Measurements from ENCODE around the gene UBAC2.
"Not testable (repeated sequence)": the region's sequence is repeated elsewhere in the genome, so short reads cannot be mapped to it uniquely, and the experiment has no call there.

UBAC2 gene

GRCh38 chr13:99380921-99381645 is 180.4 kb downstream of the UBAC2 start:
- no peak for DNase-seq (ENCODE audit: low read depth)

- DNase-seq (ENCODE audit: low read depth), result no peak
Measured at GRCh38 chr13:99381766-99382165, 181.1 kb downstream of the UBAC2 start.

- no peak for DNase-seq (ENCODE audit: low read depth)
Measured at GRCh38 chr13:99382428-99383133, 181.9 kb downstream of the UBAC2 start.

- DNase-seq (ENCODE audit: low read depth), result no peak
Measured at GRCh38 chr13:99383511-99383921, 182.9 kb downstream of the UBAC2 start.

GRCh38 chr13:99383946-99384345 is 183.3 kb downstream of the UBAC2 start:
- DNase-seq (ENCODE audit: low read depth), result no peak

GRCh38 chr13:99384468-99384867 is 183.8 kb downstream of the UBAC2 start:
- no peak for DNase-seq (ENCODE audit: low read depth)

- DNase-seq (ENCODE audit: low read depth), result no peak
Measured at GRCh38 chr13:99385161-99385560, 184.5 kb downstream of the UBAC2 start.

GRCh38 chr13:99385940-99386339 is 185.3 kb downstream of the UBAC2 start:
- no peak for DNase-seq (ENCODE audit: low read depth)

GRCh38 chr13:99386495-99386894 is 185.8 kb downstream of the UBAC2 start:
- DNase-seq (ENCODE audit: low read depth), result no peak

- DNase-seq (ENCODE audit: low read depth), result peak; percentile 49
Measured at GRCh38 chr13:99386911-99387788, 186.5 kb downstream of the UBAC2 start.

- no peak for DNase-seq (ENCODE audit: low read depth)
Measured at GRCh38 chr13:99388334-99388923, 187.8 kb downstream of the UBAC2 start.

GRCh38 chr13:99389094-99389493 is 188.4 kb downstream of the UBAC2 start:
- DNase-seq (ENCODE audit: low read depth), result not testable (repeated sequence)

- no peak for DNase-seq (ENCODE audit: low read depth)
Measured at GRCh38 chr13:99389520-99390304, 189.1 kb downstream of the UBAC2 start.

GRCh38 chr13:99390601-99391000 is 189.9 kb downstream of the UBAC2 start:
- no peak for DNase-seq (ENCODE audit: low read depth)

- DNase-seq (ENCODE audit: low read depth), result no peak
Measured at GRCh38 chr13:99391781-99392469, 191.3 kb downstream of the UBAC2 start.

GRCh38 chr13:99392470-99393135 is 191.9 kb downstream of the UBAC2 start:
- no peak for DNase-seq (ENCODE audit: low read depth)

- DNase-seq (ENCODE audit: low read depth), result not testable (repeated sequence)
Measured at GRCh38 chr13:99393391-99393790, 192.7 kb downstream of the UBAC2 start.

GRCh38 chr13:99393791-99394735 is 193.4 kb downstream of the UBAC2 start:
- DNase-seq (ENCODE audit: low read depth), result no peak

GRCh38 chr13:99395436-99395835 is 194.8 kb downstream of the UBAC2 start:
- no peak for DNase-seq (ENCODE audit: low read depth)
